Coronary artery (tissue), 2 donors: Measurements from ENCODE around the gene AUTS2.
"Not testable (repeated sequence)": the region's sequence is repeated elsewhere in the genome, so short reads cannot be mapped to it uniquely, and the experiment has no call there.

Experiments used
- DNase-seq: peaks from one replicate; pipeline ENCODE4 v3.0.0-alpha.2; 2017; ENCODE audit warnings: low spot score
- H3K27ac ChIP-seq, 2 donors: fragments of 200-600 bp; sonication (generic); one replicate each; pipeline ENCODE4 v1.5.1; 2016 to 2019
- H3K4me3 ChIP-seq: fragments of 200-600 bp; sonication (generic); 2 replicates; pipeline ENCODE4 v1.5.1; 2016; ENCODE audit warnings: mild to moderate bottlenecking, moderate library complexity
- CTCF ChIP-seq: fragments of 200-600 bp; sonication (generic); IDR thresholded peaks from one replicate; pipeline ENCODE4 v1.5.1; 2019; ENCODE audit warnings: antibody characterized with exemption

The AUTS2 gene

DNA sequence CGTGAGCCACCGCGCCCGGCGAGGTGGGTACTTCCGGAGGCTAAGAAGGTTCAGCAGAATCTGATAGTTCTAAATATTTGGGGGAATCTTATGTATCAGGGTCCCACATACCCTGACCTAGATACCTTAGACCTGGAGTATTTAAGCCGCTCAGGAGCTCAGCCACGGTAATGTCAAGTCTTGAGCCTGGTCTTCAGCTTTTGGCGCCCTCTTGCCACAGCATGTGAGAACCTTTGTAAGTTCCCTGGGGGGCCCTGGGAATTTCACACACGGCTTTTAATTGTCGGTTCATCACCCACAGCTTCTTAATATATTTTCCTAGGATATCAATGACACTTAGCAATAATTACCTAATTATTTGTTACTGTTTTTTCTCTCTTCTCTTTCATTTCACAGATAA lies 1209.4 kb downstream of the AUTS2 start:
- no peak for DNase-seq
- no peak for TF ChIP-seq CTCF
- Histone ChIP-seq H3K4me3 (no peak overlapping the region), H3K27ac (no peak overlapping the region)

GRCh38 chr7:70808876-70809275 lies 1210.6 kb downstream of the AUTS2 start:
- TF ChIP-seq CTCF = no peak
- H3K4me3 ChIP-seq = no peak overlapping the region
- no peak overlapping the region for H3K27ac ChIP-seq
- no peak for DNase-seq

- H3K27ac ChIP-seq = no peak overlapping the region
- DNase-seq = no peak
- H3K4me3 ChIP-seq = no peak overlapping the region
- TF ChIP-seq CTCF = no peak
Observed at GRCh38 chr7:70810558-70811139, 1212.4 kb downstream of the AUTS2 start.

- no peak for DNase-seq
- no peak for TF ChIP-seq CTCF
- Histone ChIP-seq H3K27ac (no peak overlapping the region), H3K4me3 (no peak overlapping the region)
Observed at GRCh38 chr7:70812511-70812910, 1214.2 kb downstream of the AUTS2 start.

GRCh38 chr7:70822490-70822889 lies 1224.2 kb downstream of the AUTS2 start:
- not testable (repeated sequence) for H3K27ac ChIP-seq, H3K4me3 ChIP-seq, DNase-seq

DNA sequence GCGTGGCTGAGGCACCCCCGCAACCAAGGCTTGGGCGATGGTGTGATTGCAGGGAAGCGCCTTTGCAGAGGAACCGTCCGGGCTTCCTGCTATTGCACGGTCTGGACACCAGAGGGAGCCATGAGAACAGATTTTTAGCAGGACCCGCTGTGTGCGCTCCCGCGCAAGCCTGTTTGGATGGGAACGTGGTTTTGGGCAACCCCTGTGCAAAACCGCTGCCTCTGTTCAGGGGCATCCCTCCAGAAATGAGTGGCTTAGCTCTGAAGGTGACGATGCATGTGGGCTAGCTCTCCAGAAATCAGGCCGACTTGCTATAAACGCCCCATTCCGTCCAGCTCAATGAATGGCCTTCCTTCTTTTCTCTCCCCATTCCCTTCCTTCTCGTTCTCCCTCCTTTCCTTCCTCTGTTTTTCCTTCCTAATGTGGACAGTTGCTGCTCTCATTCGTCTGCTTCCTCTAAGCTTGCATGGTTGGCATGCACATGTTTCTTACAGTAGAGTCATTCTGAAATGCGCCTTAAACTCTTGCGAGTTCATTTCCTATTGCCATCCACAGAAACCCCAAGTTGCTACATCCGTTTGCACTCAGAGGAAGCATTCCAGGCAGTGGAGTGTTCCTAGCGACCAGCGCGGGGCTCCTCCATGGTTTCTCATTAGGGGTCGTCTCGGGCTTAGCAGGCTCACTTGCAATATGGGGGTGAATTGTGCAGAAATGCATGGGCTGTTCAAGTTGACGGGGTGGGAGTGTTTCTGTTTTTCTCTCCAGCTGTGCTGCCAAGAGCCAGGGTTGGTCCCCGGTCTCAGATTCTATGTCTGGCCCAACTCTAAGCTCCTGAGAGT lies 1231.2 kb downstream of the AUTS2 start:
- Histone ChIP-seq H3K4me3 (peak overlapping the region; percentile 62), H3K27ac (no peak overlapping the region)
- peak; percentile 91 for TF ChIP-seq CTCF
- DNase-seq = no peak

GRCh38 chr7:70830060-70830395 lies 1231.8 kb downstream of the AUTS2 start:
- Histone ChIP-seq H3K27ac (no peak overlapping the region), H3K4me3 (no peak overlapping the region)
- DNase-seq = no peak
- no peak for TF ChIP-seq CTCF
